ENCODE data around the gene YAF2.

YAF2 gene

GRCh38 chr12:42238240-42239140 is at the start of gene YAF2:
Gene YAF2 (minus strand): TSS chr12:42238248. CDS start chr12:42238180, 68 bp downstream.
- TF ChIP-seq CTCF (IDR thresholded peaks at IDR 0.05; ENCODE audit: low read depth, low read length), result no peak
- peak; percentile 69 for DNase-seq (ENCODE audit: extremely low read depth, low read depth)

GRCh38 chr12:42286741-42287140 is 48.7 kb upstream of the YAF2 start:
- no peak for DNase-seq (ENCODE audit: extremely low read depth, low read depth)
- TF ChIP-seq CTCF (IDR thresholded peaks at IDR 0.05; ENCODE audit: low read depth, low read length), result no peak

GRCh38 chr12:42285431-42285830 is 47.4 kb upstream of the YAF2 start:
- DNase-seq (ENCODE audit: extremely low read depth, low read depth), result no peak
- TF ChIP-seq CTCF (IDR thresholded peaks at IDR 0.05; ENCODE audit: low read depth, low read length), result no peak

DNA sequence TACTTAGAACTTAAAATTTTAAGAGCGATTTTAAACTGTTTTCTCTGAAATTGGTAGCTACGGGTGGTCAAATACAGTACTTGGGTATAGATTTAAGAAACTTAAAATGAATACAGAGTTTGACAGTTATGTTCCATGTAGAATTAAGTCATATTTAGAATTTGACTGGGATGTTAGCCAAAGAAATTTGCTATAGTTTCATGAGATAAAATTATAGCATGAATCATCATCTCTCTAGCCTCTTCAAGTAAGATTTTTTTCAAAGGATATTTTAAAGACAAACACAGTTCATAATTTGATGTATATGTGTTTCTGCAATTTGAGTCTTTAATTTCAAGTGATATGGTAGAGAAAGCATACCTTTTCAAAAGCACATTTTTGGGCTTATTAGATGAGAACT is 46.8 kb upstream of the YAF2 start:
- no peak for TF ChIP-seq CTCF (IDR thresholded peaks at IDR 0.05; ENCODE audit: low read depth, low read length)
- no peak for DNase-seq (ENCODE audit: extremely low read depth, low read depth)

GRCh38 chr12:42284157-42284556 is 46.1 kb upstream of the YAF2 start:
- no peak for TF ChIP-seq CTCF (IDR thresholded peaks at IDR 0.05; ENCODE audit: low read depth, low read length)
- no peak for DNase-seq (ENCODE audit: extremely low read depth, low read depth)

GRCh38 chr12:42283739-42284138 is 45.7 kb upstream of the YAF2 start:
- DNase-seq (ENCODE audit: extremely low read depth, low read depth), result no peak
- no peak for TF ChIP-seq CTCF (IDR thresholded peaks at IDR 0.05; ENCODE audit: low read depth, low read length)

- DNase-seq (ENCODE audit: extremely low read depth, low read depth), result no peak
- TF ChIP-seq CTCF (IDR thresholded peaks at IDR 0.05; ENCODE audit: low read depth, low read length), result no peak
Observed at GRCh38 chr12:42282294-42282693, 44.2 kb upstream of the YAF2 start.

Measured in AG09319 (cell line).